ENCODE data around the gene VPS11.

The VPS11 gene

GRCh38 chr11:119078675-119079420 is 11.2 kb downstream of the VPS11 start:
- Mint-ChIP-seq H3K36me3 (ENCODE audit: low read depth) (peaks cover 90% of the 10 kb centered on the region), H3K27me3 (no peaks in the 10 kb centered on the region), H3K4me3 (no peak overlapping the region), H3K9me3 (no peaks in the 10 kb centered on the region), H3K4me1 (ENCODE audit: low read depth) (peaks cover 25% of the 10 kb centered on the region), H3K27ac (no peak overlapping the region)
- intact Hi-C loops (cut with micrococcal nuclease), result no loop called here

DNA sequence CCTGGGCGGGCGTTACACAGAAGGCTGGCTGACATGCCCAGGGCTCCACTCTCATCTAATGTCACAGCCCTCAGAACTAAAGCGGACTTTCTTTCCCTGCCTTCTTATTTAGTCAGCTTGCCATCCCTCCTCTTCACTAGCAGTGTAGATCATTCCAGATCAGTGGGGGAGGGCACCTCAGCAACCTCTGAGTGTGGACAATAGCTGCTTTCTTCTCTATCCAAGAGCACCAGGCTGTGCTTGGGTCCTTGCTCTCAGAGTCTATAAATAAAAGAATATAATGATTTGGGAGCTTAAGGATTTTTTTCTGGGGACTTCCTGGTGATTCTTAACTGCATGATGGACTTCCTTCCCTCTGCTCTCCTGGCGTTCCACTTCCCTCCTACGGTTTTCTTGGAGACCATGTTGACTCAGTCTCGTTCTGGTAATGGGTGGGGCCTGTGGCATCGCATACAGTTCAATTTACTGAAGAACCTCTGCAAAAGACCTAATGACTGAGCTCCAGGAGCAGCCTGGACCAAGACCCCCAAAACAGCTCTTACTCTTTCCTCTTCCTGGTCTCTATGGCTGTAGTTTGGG is 14.2 kb downstream of the VPS11 start:
- H3K4me3 Mint-ChIP-seq, result no peak overlapping the region
- H3K9me3 Mint-ChIP-seq, result no peaks in the 10 kb centered on the region
- H3K4me1 Mint-ChIP-seq (ENCODE audit: low read depth), result peaks cover 34% of the 10 kb centered on the region
- H3K36me3 Mint-ChIP-seq (ENCODE audit: low read depth), result peaks cover 68% of the 10 kb centered on the region
- H3K27me3 Mint-ChIP-seq, result no peaks in the 10 kb centered on the region
- intact Hi-C loops (cut with micrococcal nuclease), result no loop called here
- peak overlapping the region; percentile 93 for H3K27ac Mint-ChIP-seq

GRCh38 chr11:119084663-119085436 is 17.2 kb downstream of the VPS11 start, which contains the start of gene HMBS:
Gene HMBS, plus strand, starts transcription at chr11:119084881. Its CDS starts 153 bp downstream, at chr11:119085034.
- H3K4me3 Mint-ChIP-seq, result peak within 1 kb of the TSS; percentile 90
- H3K36me3 Mint-ChIP-seq (ENCODE audit: low read depth), result peaks cover 37% of the 10 kb centered on the region
- H3K27ac Mint-ChIP-seq, result peak within 1 kb of the TSS; percentile 93
- intact Hi-C loops (cut with micrococcal nuclease), result loop anchor here (1.0 kb wide), 1 partner anchor 28 kb away; the partner anchor contains the start of gene HYOU1
- H3K9me3 Mint-ChIP-seq, result no peaks in the 10 kb centered on the region
- H3K27me3 Mint-ChIP-seq, result no peaks in the 10 kb centered on the region
- H3K4me1 Mint-ChIP-seq (ENCODE audit: low read depth), result peaks cover 60% of the 10 kb centered on the region

GRCh38 chr11:119085437-119085847 is 17.8 kb downstream of the VPS11 start:
- no peaks in the 10 kb centered on the region for H3K27me3 Mint-ChIP-seq
- intact Hi-C loops (cut with micrococcal nuclease), result no loop called here
- H3K27ac Mint-ChIP-seq, result peak overlapping the region; percentile 93
- peak overlapping the region; percentile 90 for H3K4me3 Mint-ChIP-seq
- no peaks in the 10 kb centered on the region for H3K9me3 Mint-ChIP-seq
- peaks cover 63% of the 10 kb centered on the region for H3K4me1 Mint-ChIP-seq (ENCODE audit: low read depth)
- H3K36me3 Mint-ChIP-seq (ENCODE audit: low read depth), result peaks cover 31% of the 10 kb centered on the region

DNA sequence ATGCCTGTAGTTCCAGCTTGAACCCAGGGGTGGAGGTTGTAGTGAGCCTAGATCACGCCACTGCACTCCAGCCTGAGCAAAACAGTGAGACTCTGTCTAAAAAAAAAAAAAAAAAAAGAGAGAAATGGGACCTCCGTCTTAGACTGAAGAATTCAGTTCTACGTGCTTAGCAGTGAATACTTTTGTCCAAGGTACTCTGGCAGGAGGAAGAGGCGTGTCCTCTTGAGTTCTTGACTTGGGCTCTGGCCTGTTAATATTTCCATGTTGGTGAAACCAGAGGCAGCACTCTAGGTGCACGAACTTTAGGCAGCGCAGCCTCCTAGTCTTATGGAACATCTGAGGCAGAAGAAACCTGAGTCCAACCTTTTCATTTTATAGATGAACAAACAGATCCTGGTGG is 19.5 kb downstream of the VPS11 start:
- H3K36me3 Mint-ChIP-seq (ENCODE audit: low read depth), result peaks cover 18% of the 10 kb centered on the region
- intact Hi-C loops (cut with micrococcal nuclease), result no loop called here
- H3K27me3 Mint-ChIP-seq, result no peaks in the 10 kb centered on the region
- H3K4me1 Mint-ChIP-seq (ENCODE audit: low read depth), result peaks cover 51% of the 10 kb centered on the region
- no peaks in the 10 kb centered on the region for H3K9me3 Mint-ChIP-seq
- no peak overlapping the region for H3K27ac Mint-ChIP-seq
- no peak overlapping the region for H3K4me3 Mint-ChIP-seq

- intact Hi-C loops (cut with micrococcal nuclease), result no loop called here
- no peaks in the 10 kb centered on the region for H3K27me3 Mint-ChIP-seq
- H3K36me3 Mint-ChIP-seq (ENCODE audit: low read depth), result peaks cover 18% of the 10 kb centered on the region
- no peaks in the 10 kb centered on the region for H3K9me3 Mint-ChIP-seq
- peaks cover 52% of the 10 kb centered on the region for H3K4me1 Mint-ChIP-seq (ENCODE audit: low read depth)
- H3K27ac Mint-ChIP-seq, result peak overlapping the region; percentile 8
- no peak overlapping the region for H3K4me3 Mint-ChIP-seq
Measured at GRCh38 chr11:119087747-119088241, 20.2 kb downstream of the VPS11 start.

DNA sequence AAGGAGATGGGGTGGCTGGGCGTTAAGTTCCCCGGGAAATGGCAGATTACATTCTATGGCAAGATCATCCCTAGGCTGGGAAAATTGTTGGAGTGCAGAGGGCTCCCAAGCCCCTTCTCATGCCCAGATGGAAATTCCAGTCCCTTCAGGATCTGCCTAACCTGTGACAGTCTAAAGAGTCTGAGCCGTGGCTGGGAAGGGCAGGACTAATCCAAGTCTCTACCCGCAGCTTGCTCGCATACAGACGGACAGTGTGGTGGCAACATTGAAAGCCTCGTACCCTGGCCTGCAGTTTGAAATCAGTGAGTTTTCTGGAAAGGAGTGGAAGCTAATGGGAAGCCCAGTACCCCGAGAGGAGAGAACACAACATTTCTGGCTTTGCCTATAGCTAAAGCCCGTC is 20.8 kb downstream of the VPS11 start:
- H3K4me3 Mint-ChIP-seq, result no peak overlapping the region
- intact Hi-C loops (cut with micrococcal nuclease), result no loop called here
- H3K9me3 Mint-ChIP-seq, result no peaks in the 10 kb centered on the region
- peaks cover 24% of the 10 kb centered on the region for H3K36me3 Mint-ChIP-seq (ENCODE audit: low read depth)
- peak overlapping the region; percentile 8 for H3K27ac Mint-ChIP-seq
- H3K4me1 Mint-ChIP-seq (ENCODE audit: low read depth), result peaks cover 58% of the 10 kb centered on the region
- H3K27me3 Mint-ChIP-seq, result no peaks in the 10 kb centered on the region

- Mint-ChIP-seq H3K9me3 (no peaks in the 10 kb centered on the region), H3K27ac (no peak overlapping the region), H3K4me1 (ENCODE audit: low read depth) (peaks cover 60% of the 10 kb centered on the region), H3K36me3 (ENCODE audit: low read depth) (peaks cover 33% of the 10 kb centered on the region), H3K4me3 (no peak overlapping the region), H3K27me3 (no peaks in the 10 kb centered on the region)
- intact Hi-C loops (cut with micrococcal nuclease), result no loop called here
Measured at GRCh38 chr11:119089319-119089718, 21.7 kb downstream of the VPS11 start.

- Mint-ChIP-seq H3K4me1 (ENCODE audit: low read depth) (peaks cover 64% of the 10 kb centered on the region), H3K27me3 (no peaks in the 10 kb centered on the region), H3K27ac (no peak overlapping the region), H3K4me3 (no peak overlapping the region), H3K9me3 (no peaks in the 10 kb centered on the region), H3K36me3 (ENCODE audit: low read depth) (peaks cover 36% of the 10 kb centered on the region)
- intact Hi-C loops (cut with micrococcal nuclease), result no loop called here
Measured at GRCh38 chr11:119091178-119091577, 23.6 kb downstream of the VPS11 start.

DNA sequence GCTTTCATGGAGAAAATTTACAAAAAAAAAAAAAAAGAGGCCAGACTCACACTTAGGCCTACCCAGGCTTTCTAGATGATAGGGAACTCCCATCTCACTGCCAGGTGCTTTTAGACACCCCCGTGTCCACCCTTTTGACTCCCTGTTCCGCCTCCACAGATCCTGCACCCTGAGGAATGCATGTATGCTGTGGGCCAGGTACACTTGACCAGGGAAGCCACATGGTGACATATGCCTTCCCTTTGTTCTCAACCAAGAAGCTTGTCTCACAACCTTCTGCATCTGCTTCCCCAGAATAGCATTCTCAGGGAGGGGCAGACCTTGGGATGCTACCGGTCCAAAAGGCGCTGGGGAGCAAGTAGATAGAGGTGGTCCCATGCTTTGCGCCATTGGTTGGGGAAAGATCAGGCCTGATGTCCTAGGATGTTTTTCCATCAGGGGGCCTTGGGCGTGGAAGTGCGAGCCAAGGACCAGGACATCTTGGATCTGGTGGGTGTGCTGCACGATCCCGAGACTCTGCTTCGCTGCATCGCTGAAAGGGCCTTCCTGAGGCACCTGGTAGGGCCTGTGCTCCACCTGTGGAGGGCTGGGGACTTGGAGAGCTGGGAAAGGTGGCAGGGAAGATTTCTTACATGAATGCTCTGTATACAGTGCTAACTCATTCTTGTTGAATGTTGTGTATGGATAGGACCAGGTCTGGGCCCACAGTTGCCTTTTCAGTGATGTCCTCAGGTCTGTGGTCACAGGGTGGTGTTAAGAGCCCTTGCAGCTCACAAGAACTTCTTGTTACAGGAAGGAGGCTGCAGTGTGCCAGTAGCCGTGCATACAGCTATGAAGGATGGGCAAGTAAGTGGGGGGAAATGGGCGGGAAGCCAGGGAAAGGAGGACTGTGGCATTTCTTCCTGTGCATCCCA is 24.6 kb downstream of the VPS11 start:
- intact Hi-C loops (cut with micrococcal nuclease), result no loop called here
- Mint-ChIP-seq H3K4me3 (no peak overlapping the region), H3K9me3 (no peaks in the 10 kb centered on the region), H3K27me3 (no peaks in the 10 kb centered on the region), H3K36me3 (ENCODE audit: low read depth) (peaks cover 45% of the 10 kb centered on the region), H3K27ac (no peak overlapping the region), H3K4me1 (ENCODE audit: low read depth) (peaks cover 63% of the 10 kb centered on the region)

DNA sequence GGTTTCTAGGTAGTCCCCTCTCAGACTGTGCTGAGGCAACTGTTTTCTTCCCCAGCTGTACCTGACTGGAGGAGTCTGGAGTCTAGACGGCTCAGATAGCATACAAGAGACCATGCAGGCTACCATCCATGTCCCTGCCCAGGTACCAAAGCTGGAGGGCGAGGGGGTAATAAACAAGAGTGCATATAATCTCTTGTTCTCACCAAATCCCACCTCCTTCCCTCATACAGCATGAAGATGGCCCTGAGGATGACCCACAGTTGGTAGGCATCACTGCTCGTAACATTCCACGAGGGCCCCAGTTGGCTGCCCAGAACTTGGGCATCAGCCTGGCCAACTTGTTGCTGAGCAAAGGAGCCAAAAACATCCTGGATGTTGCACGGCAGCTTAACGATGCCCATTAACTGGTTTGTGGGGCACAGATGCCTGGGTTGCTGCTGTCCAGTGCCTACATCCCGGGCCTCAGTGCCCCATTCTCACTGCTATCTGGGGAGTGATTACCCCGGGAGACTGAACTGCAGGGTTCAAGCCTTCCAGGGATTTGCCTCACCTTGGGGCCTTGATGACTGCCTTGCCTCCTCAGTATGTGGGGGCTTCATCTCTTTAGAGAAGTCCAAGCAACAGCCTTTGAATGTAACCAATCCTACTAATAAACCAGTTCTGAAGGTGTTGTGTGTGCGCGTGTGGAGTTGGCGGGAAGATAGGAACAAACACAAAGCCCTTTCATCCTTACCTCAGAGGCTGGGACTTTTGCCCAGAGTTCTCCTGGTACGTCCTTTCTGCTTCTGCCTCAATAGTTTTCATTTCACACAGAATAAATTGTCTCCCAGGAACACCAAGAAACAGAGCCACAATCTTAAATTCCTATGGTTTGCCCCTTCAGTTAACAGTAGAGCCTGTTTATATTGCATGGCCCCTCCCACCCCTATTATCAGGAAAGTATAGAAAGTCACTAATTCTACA is 25.5 kb downstream of the VPS11 start:
- H3K4me1 Mint-ChIP-seq (ENCODE audit: low read depth), result peaks cover 54% of the 10 kb centered on the region
- no peaks in the 10 kb centered on the region for H3K27me3 Mint-ChIP-seq
- H3K9me3 Mint-ChIP-seq, result no peaks in the 10 kb centered on the region
- intact Hi-C loops (cut with micrococcal nuclease), result no loop called here
- H3K27ac Mint-ChIP-seq, result peak overlapping the region; percentile 90
- peak overlapping the region; percentile 90 for H3K4me3 Mint-ChIP-seq
- H3K36me3 Mint-ChIP-seq (ENCODE audit: low read depth), result peaks cover 55% of the 10 kb centered on the region

DNA sequence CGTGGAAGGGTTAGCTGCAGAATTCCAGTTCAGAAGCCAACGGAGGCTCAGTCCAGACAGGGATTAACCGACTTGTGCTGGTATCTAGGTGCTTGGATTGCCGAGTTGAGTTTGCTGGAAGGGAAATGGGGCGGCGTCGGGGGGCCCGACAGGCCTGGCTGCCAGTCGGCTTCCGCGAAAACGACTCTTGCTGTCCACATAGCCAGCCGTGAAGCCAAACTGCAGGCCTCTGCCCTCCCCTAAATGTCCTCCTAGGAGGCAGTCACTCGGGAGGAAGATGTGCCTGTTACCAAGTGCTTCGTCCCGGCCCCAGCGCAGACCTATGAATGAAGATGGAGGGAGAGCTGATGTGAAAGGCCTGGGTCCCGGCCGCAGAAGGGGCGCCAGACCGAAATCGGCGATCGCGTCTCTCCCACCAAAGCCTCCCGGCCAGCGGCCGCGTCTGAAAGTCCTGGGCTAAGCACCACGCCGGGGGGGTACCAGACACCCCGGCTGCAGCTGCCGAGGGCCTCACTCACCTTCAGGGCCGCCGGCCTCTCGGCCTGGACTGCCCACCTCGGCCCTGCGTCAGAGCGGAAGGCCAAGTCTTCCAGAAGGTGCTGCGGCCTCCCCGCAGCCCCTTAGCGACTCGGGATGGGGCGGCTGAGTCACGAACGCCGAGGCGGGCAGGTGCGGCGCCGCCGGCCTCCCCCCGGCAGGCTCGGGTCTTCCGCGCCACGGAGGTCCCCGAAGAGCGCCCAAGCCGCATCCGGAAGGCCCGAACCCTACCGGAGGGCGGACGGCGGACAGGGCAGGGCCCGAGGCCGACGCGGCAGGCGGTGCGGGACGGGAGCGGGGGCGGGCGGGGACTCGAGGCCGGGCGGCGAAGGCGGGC is 26.6 kb downstream of the VPS11 start:
- Mint-ChIP-seq H3K36me3 (ENCODE audit: low read depth) (peaks cover 65% of the 10 kb centered on the region), H3K27ac (peak overlapping the region; percentile 90), H3K9me3 (no peaks in the 10 kb centered on the region), H3K4me1 (ENCODE audit: low read depth) (peaks cover 52% of the 10 kb centered on the region), H3K27me3 (no peaks in the 10 kb centered on the region), H3K4me3 (peak overlapping the region; percentile 90)
- intact Hi-C loops (cut with micrococcal nuclease), result no loop called here
